DMS 273 treated with DMSO at 0.1 percent for 48 hours (cell line): Measurements from ENCODE around the gene FUS.

Source experiments
- DNase-seq: peaks from one replicate; lab custom pipeline; 2025; lab: John Stamatoyannopoulos, UW

Gene FUS

GRCh38 chr16:31202414-31203375 is 22.8 kb downstream of the FUS start, which contains the start of gene PYCARD:
Gene PYCARD (minus strand): TSS chr16:31202760. CDS start chr16:31202690, 70 bp downstream.
- no peak for DNase-seq

GRCh38 chr16:31204871-31205666 is 25.1 kb downstream of the FUS start:
- no peak for DNase-seq

- DNase-seq, result no peak
These were observed 26.8 kb downstream of the FUS start for GRCh38 chr16:31206776-31207175.

- DNase-seq, result no peak
These were observed 33.4 kb downstream of the FUS start for GRCh38 chr16:31213342-31213741.

GRCh38 chr16:31213877-31214707 is 34.2 kb downstream of the FUS start, which contains the start of gene TRIM72:
Gene TRIM72 (plus strand): TSS chr16:31214119. CDS start chr16:31214739, 620 bp downstream.
- no peak for DNase-seq

GRCh38 chr16:31214708-31215286 is 34.9 kb downstream of the FUS start:
- no peak for DNase-seq

- DNase-seq, result no peak
These were observed 35.6 kb downstream of the FUS start for GRCh38 chr16:31215287-31216162.

GRCh38 chr16:31216422-31217135 is 36.6 kb downstream of the FUS start, which contains the start of gene PYDC1:
Gene PYDC1 (minus strand): TSS chr16:31217135. CDS start chr16:31217028, 107 bp downstream.
- no peak for DNase-seq

GRCh38 chr16:31217136-31217530 is 37.2 kb downstream of the FUS start:
- DNase-seq, result no peak

GRCh38 chr16:31219154-31219741 is 39.3 kb downstream of the FUS start:
- no peak for DNase-seq

- DNase-seq, result no peak
These were observed 41.6 kb downstream of the FUS start for GRCh38 chr16:31221357-31222160.

- DNase-seq, result no peak
These were observed 43.1 kb downstream of the FUS start for GRCh38 chr16:31223044-31223443.

GRCh38 chr16:31224092-31224955 is 44.4 kb downstream of the FUS start:
- no peak for DNase-seq

GRCh38 chr16:31225193-31225592 is 45.3 kb downstream of the FUS start:
- no peak for DNase-seq

GRCh38 chr16:31228206-31228605 is 48.3 kb downstream of the FUS start:
- no peak for DNase-seq

- DNase-seq, result no peak
These were observed 49.6 kb downstream of the FUS start for GRCh38 chr16:31229501-31229900.

- DNase-seq, result no peak
These were observed 58.1 kb downstream of the FUS start for GRCh38 chr16:31238041-31238440.
